WTC11 (cell line): Measurements from ENCODE around the gene PRND.

Experiments
- FOXJ3 ChIP-seq: sonication (generic); formaldehyde crosslinking; IDR thresholded peaks from 2 replicates; pipeline ENCODE4 v1.9.0; 2021; ENCODE audit warnings: missing genetic modification reagents, mild to moderate bottlenecking, borderline replicate concordance
- RELA ChIP-seq: sonication (generic); formaldehyde crosslinking; IDR thresholded peaks from 2 replicates; pipeline ENCODE4 v1.8.1; 2022; ENCODE audit warnings: missing genetic modification reagents, mild to moderate bottlenecking, borderline replicate concordance
- ZNF121 ChIP-seq: sonication (generic); formaldehyde crosslinking; IDR thresholded peaks from 2 replicates; pipeline ENCODE4 v1.8.0; 2023; ENCODE audit warnings: missing genetic modification reagents
- ZNF138 ChIP-seq: sonication (generic); formaldehyde crosslinking; conservative IDR thresholded peaks from 2 replicates; pipeline ENCODE4 v1.8.1; 2022; ENCODE audit warnings: mild to moderate bottlenecking, moderate library complexity, missing genetic modification reagents
- TF ChIP-seq, protein P1 (sequence below): fragments of 200-600 bp; IDR thresholded peaks from 2 replicates; pipeline ENCODE4 v1.8.0; 2022; ENCODE audit warnings: antibody characterized with exemption
- TF ChIP-seq, protein P2 (sequence below): sonication (generic); formaldehyde crosslinking; IDR thresholded peaks from 2 replicates; pipeline ENCODE4 v1.8.0; 2022; ENCODE audit warnings: mild to moderate bottlenecking, missing genetic modification reagents

DNA sequence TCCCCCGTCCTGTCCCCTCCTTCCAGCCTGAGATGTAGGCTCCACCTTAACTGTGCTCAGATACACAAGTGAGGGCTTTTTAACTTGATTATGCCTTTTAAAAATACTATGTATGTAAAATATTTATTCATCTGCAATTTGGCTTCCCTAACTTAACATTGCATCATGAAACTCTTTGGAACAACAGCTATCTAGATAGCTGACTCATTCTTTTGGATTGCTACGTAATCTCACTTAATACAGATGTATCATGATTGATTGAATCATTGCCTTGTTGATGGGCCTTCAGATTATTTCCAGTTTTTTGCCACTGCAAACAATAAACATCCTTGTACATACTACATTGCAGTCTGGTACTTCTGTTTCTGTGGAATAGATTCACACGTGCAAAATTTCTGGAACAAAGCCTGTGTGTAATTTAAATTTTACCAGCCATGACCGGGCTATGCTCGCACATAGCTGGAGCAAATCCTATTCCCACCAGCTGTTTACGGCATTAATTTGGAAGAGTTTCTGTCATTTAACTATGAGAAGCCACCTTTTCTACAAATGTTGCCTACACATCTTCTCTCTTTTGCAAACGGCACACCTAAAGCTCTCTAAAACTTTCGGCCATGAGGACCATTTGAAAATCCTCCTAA lies 6.5 kb downstream of the PRND start:
- TF ChIP-seq, protein P1, sequence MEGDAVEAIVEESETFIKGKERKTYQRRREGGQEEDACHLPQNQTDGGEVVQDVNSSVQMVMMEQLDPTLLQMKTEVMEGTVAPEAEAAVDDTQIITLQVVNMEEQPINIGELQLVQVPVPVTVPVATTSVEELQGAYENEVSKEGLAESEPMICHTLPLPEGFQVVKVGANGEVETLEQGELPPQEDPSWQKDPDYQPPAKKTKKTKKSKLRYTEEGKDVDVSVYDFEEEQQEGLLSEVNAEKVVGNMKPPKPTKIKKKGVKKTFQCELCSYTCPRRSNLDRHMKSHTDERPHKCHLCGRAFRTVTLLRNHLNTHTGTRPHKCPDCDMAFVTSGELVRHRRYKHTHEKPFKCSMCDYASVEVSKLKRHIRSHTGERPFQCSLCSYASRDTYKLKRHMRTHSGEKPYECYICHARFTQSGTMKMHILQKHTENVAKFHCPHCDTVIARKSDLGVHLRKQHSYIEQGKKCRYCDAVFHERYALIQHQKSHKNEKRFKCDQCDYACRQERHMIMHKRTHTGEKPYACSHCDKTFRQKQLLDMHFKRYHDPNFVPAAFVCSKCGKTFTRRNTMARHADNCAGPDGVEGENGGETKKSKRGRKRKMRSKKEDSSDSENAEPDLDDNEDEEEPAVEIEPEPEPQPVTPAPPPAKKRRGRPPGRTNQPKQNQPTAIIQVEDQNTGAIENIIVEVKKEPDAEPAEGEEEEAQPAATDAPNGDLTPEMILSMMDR = no peak
- TF ChIP-seq ZNF138 (CRISPR knock-in tag) (no peak), ZNF121 (no peak), RELA (CRISPR knock-in tag) (no peak), FOXJ3 (no peak)
- TF ChIP-seq, protein P2, sequence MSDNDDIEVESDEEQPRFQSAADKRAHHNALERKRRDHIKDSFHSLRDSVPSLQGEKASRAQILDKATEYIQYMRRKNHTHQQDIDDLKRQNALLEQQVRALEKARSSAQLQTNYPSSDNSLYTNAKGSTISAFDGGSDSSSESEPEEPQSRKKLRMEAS = no peak
